Suppressor macrophage (primary cell): ENCODE results near the gene ADAM15.
A peak's percentile ranks its signal among the peaks of the same experiment; 100 is the strongest.

Source experiments
- DNase-seq, 4 experiments: peaks; one replicate each; pipeline ENCODE4 v3.0.0-alpha.2; 2020 to 2022

ADAM15 gene

GRCh38 chr1:155051777-155052398 lies 772 bp downstream of the ADAM15 start:
- DNase-seq: peak; percentile 41 to 74 (median 65)

- peak in 3 of 4 experiments; percentile 28 to 59 (median 38) for DNase-seq
These were observed 1.6 kb downstream of the ADAM15 start for GRCh38 chr1:155052439-155053395.

GRCh38 chr1:155053531-155054105 lies 2.5 kb downstream of the ADAM15 start:
- no peak for DNase-seq

GRCh38 chr1:155057104-155057503 lies 6.0 kb downstream of the ADAM15 start:
- no peak for DNase-seq

GRCh38 chr1:155057788-155058211 lies 6.7 kb downstream of the ADAM15 start:
- no peak for DNase-seq

GRCh38 chr1:155060736-155061135 lies 9.6 kb downstream of the ADAM15 start:
- DNase-seq: no peak

GRCh38 chr1:155061381-155062150 lies 10.4 kb downstream of the ADAM15 start:
- peak; percentile 82 to 91 (median 87) for DNase-seq

GRCh38 chr1:155062151-155062686 lies 11.1 kb downstream of the ADAM15 start:
- DNase-seq: no peak

- peak; percentile 60 to 79 (median 70) for DNase-seq
These were observed 11.7 kb downstream of the ADAM15 start for GRCh38 chr1:155062702-155063411.

- peak; percentile 82 to 91 (median 88) for DNase-seq
These were observed 12.5 kb downstream of the ADAM15 start, which contains the start of gene EFNA4 for GRCh38 chr1:155063550-155064110. Gene EFNA4 (plus strand): TSS chr1:155063740. CDS start chr1:155063824, 84 bp downstream.

GRCh38 chr1:155064111-155064831 lies 13.2 kb downstream of the ADAM15 start:
- no peak for DNase-seq

GRCh38 chr1:155064832-155065429 lies 13.8 kb downstream of the ADAM15 start:
- no peak for DNase-seq

GRCh38 chr1:155066777-155067176 lies 15.7 kb downstream of the ADAM15 start:
- no peak for DNase-seq

GRCh38 chr1:155068599-155068998 lies 17.5 kb downstream of the ADAM15 start:
- no peak for DNase-seq

GRCh38 chr1:155069551-155070157 lies 18.5 kb downstream of the ADAM15 start:
- DNase-seq: no peak

- DNase-seq: no peak
These were observed 19.1 kb downstream of the ADAM15 start for GRCh38 chr1:155070158-155070621.

GRCh38 chr1:155070721-155071569 lies 19.8 kb downstream of the ADAM15 start:
- peak; percentile 78 to 90 (median 86) for DNase-seq

GRCh38 chr1:155071701-155072100 lies 20.6 kb downstream of the ADAM15 start:
- DNase-seq: peak; percentile 28 to 67 (median 62)
